Measurements from ENCODE around the gene KDM3B.
"Not testable (repeated sequence)": the region's sequence is repeated elsewhere in the genome, so short reads cannot be mapped to it uniquely, and the experiment has no call there.

The KDM3B gene

DNA sequence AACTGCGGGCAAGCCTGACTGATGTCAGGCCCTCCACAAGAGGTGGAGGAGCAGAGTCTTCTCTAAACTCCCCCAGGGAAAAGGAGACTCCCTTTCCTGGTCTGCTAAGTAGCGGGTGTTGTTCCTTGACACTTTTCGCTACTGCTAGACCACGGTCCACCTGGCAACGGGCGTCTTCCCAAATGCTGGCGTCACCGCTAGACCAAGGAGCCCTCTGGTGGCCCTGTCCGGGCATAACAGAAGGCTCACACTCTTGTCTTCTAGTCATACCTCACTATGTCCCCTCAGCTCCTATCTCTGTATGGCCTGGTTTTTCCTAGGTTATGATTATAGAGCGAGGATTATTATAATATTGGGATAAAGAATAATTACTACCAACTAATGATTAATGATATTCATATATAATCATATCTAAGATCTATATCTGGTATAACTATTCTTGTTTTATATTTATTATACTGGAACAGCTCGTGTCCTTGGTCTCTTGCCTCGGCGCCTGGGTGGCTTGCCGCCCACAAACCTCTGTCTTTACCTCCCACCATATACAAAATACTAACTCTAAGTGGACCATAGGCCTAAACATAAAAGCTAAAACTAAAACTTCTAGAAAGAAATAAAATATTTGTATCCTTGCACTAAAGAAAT lies 58.6 kb downstream of the KDM3B start:
- TF ChIP-seq, protein P1, sequence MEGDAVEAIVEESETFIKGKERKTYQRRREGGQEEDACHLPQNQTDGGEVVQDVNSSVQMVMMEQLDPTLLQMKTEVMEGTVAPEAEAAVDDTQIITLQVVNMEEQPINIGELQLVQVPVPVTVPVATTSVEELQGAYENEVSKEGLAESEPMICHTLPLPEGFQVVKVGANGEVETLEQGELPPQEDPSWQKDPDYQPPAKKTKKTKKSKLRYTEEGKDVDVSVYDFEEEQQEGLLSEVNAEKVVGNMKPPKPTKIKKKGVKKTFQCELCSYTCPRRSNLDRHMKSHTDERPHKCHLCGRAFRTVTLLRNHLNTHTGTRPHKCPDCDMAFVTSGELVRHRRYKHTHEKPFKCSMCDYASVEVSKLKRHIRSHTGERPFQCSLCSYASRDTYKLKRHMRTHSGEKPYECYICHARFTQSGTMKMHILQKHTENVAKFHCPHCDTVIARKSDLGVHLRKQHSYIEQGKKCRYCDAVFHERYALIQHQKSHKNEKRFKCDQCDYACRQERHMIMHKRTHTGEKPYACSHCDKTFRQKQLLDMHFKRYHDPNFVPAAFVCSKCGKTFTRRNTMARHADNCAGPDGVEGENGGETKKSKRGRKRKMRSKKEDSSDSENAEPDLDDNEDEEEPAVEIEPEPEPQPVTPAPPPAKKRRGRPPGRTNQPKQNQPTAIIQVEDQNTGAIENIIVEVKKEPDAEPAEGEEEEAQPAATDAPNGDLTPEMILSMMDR (IDR thresholded peaks at IDR 0.05; ENCODE audit: low read depth, low read length, missing control alignments) = peak; percentile 29
- H3K4me3 ChIP-seq (replicated peaks; ENCODE audit: low read depth, low read length) = not testable (repeated sequence)
- peak; percentile 16 for DNase-seq (ENCODE audit: extremely low read depth, low read depth)

DNA sequence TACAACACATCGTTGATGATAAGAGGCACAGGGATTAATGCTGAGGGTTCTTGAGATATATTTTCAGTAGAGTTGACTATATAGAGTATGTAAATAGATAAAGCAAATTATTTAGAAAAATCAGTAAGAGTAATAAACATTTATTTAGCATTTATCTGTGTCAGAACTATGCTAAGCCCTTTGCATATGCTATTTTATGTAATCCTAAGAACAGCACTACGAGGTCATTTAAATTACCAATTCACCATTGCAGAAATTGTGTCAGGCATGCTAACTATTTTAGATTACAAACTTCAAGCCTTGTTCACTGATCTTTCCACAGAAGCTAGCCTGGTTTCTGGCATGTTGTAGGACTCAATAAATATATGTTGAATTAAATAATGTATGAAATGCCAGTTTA lies 66.0 kb downstream of the KDM3B start:
- TF ChIP-seq, protein P1 (IDR thresholded peaks at IDR 0.05; ENCODE audit: low read depth, low read length, missing control alignments) = no peak
- no peak overlapping the region for H3K4me3 ChIP-seq (replicated peaks; ENCODE audit: low read depth, low read length)
- no peak for DNase-seq (ENCODE audit: extremely low read depth, low read depth)

DNA sequence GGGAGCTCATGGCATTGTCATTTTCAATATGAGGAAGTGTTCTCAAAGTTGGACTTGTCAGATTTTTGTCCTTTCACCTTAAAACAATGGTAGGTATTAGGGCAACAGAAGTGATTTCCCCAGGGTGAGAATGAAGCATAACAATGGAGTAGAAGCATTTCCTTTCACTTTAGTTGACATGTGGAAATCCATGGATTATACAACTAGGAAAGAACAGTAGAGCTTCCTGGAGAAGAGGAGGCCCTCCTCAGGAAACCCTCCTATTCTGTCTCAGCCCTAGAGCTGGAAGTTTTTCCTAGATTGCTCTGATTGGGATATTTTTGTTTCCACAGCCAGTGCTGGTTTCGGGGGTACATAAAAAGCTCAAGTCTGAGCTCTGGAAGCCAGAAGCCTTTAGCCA lies 72.6 kb downstream of the KDM3B start:
- TF ChIP-seq, protein P1 (IDR thresholded peaks at IDR 0.05; ENCODE audit: low read depth, low read length, missing control alignments) = no peak
- H3K4me3 ChIP-seq (replicated peaks; ENCODE audit: low read depth, low read length) = no peak overlapping the region
- no peak for DNase-seq (ENCODE audit: extremely low read depth, low read depth)

DNA sequence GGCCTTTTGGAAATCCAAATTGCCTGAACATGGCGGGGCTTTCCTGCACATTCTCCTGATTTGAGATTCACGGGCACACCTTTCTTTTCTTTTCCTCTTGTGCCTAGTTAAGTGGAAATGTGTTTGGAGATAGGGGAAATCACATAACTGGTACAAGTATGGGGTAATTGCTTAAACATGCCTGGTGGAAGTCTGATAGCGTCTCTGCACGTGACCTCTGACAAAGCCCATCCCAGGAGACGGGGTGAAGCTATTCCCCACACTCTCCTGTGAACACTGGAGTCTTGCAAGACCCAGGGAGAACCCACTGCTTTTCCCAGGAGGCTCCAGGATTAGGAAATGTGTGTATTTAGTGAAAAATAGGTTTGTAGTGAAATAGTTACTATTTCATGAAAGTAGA lies 83.5 kb downstream of the KDM3B start:
- no peak overlapping the region for H3K4me3 ChIP-seq (replicated peaks; ENCODE audit: low read depth, low read length)
- no peak for DNase-seq (ENCODE audit: extremely low read depth, low read depth)
- TF ChIP-seq, protein P1 (IDR thresholded peaks at IDR 0.05; ENCODE audit: low read depth, low read length, missing control alignments) = no peak

DNA sequence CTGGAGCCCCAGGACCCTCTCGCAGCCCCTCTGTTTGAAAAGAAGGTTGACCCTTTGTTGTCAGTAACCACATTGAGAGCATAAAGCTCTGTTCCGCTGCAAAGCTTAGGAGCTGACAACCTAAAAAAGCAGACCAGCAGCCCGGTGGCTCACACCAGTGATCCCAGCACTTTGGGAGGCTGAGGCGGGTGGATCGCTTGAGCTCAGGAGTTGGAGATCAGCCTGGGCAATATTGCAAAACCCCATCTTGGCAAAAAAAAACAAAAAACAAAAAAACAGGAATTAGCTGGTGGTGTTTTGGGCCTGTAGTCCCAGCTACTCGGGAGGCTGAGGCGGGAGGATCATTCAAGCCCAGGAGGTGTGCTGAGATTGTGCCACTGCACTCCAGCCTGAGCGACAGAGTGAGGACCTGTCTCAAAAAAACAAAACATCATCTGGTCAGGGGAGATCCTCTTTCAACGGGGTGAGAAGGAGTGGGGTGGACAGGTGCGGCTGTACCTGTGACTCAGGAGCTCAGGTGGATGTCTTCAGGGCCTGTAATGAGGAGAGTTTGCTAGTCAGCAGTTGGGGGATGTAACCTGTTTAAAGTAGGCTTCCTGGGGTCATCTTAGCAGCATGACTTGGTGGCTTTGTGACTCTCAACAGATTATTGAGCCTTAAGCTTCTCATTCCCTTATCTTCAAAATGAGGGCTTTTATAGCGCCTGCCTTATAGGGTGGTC lies 85.7 kb downstream of the KDM3B start:
- TF ChIP-seq, protein P1 (IDR thresholded peaks at IDR 0.05; ENCODE audit: low read depth, low read length, missing control alignments) = no peak
- H3K4me3 ChIP-seq (replicated peaks; ENCODE audit: low read depth, low read length) = peak overlapping the region; percentile 36
- no peak for DNase-seq (ENCODE audit: extremely low read depth, low read depth)

DNA sequence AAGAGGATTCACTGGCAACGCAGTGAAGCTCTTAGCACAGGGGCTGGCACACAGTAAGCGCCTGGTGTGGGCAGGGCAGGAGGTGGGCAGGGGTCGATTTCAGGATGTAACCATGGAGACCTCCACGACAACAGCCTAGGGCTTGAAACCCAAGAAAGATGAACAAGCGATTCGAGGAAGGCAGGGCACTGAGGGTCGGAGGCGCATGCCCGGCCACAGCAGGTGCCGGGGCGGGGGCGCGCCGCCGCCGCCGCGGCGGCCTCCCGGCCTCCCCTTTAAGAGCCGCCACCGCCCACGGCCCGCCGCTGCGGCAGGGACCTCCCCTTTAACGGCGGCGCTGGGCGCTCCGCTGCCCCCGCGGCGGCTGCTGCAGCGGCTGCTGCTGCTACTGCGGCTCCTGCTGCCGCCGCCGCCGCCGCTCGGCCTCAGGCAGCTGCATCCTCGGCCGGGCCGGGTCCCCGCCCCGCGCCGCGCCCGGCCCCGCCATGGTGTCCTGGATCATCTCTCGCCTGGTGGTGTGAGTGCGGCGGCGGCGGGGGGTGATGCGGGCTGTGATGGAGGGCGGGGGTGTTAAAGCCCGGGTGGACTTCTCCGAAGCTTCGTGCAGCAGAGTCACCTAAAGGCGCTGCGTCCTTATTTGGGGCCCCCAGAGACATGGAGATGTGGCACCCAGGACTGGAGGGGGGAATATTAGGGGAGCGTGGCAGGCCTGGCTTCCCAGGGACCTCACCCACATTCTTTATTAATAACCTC lies 86.4 kb downstream of the KDM3B start, which contains the start of gene REEP2:
Gene REEP2 (plus strand): TSS at position 334 of the 753 bp plus-strand sequence. CDS start 152 bp downstream, at position 486.
- H3K4me3 ChIP-seq (replicated peaks; ENCODE audit: low read depth, low read length) = peak within 1 kb of the TSS; percentile 54
- no peak for DNase-seq (ENCODE audit: extremely low read depth, low read depth)
- TF ChIP-seq, protein P1 (IDR thresholded peaks at IDR 0.05; ENCODE audit: low read depth, low read length, missing control alignments) = no peak

Measured in HFF-Myc (cell line).